DND-41 (cell line): ENCODE results near the gene LCNL1.

ENCODE experiments used
- ATAC-seq: fragments of 200-7000 bp; cut with Tn5 transposase; 3 replicates; pipeline ENCODE4 v1.9.1; 2021; ENCODE audit warnings: low read depth; ENCODE audit not compliant: insufficient read depth
- DNase-seq: peaks from one replicate; pipeline ENCODE4 v3.0.0-alpha.2; 2020
- H2AFZ ChIP-seq: 2 replicates; pipeline ENCODE4 v1.6.0; 2012; ENCODE audit warnings: low read depth, low read length
- H3K27ac ChIP-seq: 2 replicates; pipeline ENCODE4 v1.5.1; 2012; ENCODE audit warnings: low read length, inconsistent platforms
- H3K27me3 ChIP-seq: fragments of 200-600 bp; sonication (generic); 2 replicates; pipeline ENCODE4 v1.6.0; 2012; ENCODE audit warnings: low read length, mild to moderate bottlenecking, inconsistent platforms; ENCODE audit not compliant: insufficient read depth, poor library complexity
- H3K36me3 ChIP-seq: 2 replicates; pipeline ENCODE4 v1.5.1; 2012; ENCODE audit warnings: low read length, inconsistent platforms; ENCODE audit not compliant: insufficient read depth
- H3K4me1 ChIP-seq: 2 replicates; pipeline ENCODE4 v1.5.1; 2012; ENCODE audit warnings: mild to moderate bottlenecking, low read length; ENCODE audit not compliant: insufficient read depth
- H3K4me2 ChIP-seq: 2 replicates; pipeline ENCODE4 v1.6.0; 2012; ENCODE audit warnings: mild to moderate bottlenecking, moderate library complexity, low read length, inconsistent platforms; ENCODE audit not compliant: insufficient read depth
- H3K4me3 ChIP-seq, 2 experiments: fragments of 200-600 bp in 1 of 2; shearing (Covaris generic) in 1 of 2; 2 replicates each; pipeline ENCODE4 v1.5.1; 2012 to 2016; ENCODE audit warnings: inconsistent platforms in 2 of 2, low read length in 2 of 2, mild to moderate bottlenecking in 2 of 2, low read depth in 1 of 2, moderate library complexity in 1 of 2
- H3K79me2 ChIP-seq: 2 replicates; pipeline ENCODE4 v1.6.0; 2012; ENCODE audit warnings: low read length, inconsistent platforms; ENCODE audit not compliant: insufficient read depth
- H3K9ac ChIP-seq: 2 replicates; pipeline ENCODE4 v1.6.0; 2012; ENCODE audit warnings: low read depth, mild to moderate bottlenecking, inconsistent platforms, low read length, moderate library complexity
- H3K9me3 ChIP-seq: 2 replicates; pipeline ENCODE4 v1.5.1; 2012; ENCODE audit warnings: low read length, moderate library complexity, mild to moderate bottlenecking, inconsistent platforms; ENCODE audit not compliant: insufficient read depth, severe bottlenecking
- H4K20me1 ChIP-seq: 2 replicates; pipeline ENCODE4 v1.6.0; 2012; ENCODE audit warnings: low read length; ENCODE audit not compliant: insufficient read depth
- CTCF ChIP-seq: IDR thresholded peaks from 2 replicates; pipeline ENCODE4 v1.5.1; 2012; ENCODE audit warnings: borderline replicate concordance, low read length, moderate library complexity, mild to moderate bottlenecking; ENCODE audit not compliant: poor library complexity, severe bottlenecking; ENCODE audit errors: extremely low read depth
- EZH2 ChIP-seq: IDR thresholded peaks from 3 replicates; pipeline ENCODE4 v1.6.1; 2012; ENCODE audit warnings: borderline replicate concordance, low read depth, mild to moderate bottlenecking, moderate library complexity, low read length, inconsistent platforms; ENCODE audit not compliant: severe bottlenecking

The LCNL1 gene

DNA sequence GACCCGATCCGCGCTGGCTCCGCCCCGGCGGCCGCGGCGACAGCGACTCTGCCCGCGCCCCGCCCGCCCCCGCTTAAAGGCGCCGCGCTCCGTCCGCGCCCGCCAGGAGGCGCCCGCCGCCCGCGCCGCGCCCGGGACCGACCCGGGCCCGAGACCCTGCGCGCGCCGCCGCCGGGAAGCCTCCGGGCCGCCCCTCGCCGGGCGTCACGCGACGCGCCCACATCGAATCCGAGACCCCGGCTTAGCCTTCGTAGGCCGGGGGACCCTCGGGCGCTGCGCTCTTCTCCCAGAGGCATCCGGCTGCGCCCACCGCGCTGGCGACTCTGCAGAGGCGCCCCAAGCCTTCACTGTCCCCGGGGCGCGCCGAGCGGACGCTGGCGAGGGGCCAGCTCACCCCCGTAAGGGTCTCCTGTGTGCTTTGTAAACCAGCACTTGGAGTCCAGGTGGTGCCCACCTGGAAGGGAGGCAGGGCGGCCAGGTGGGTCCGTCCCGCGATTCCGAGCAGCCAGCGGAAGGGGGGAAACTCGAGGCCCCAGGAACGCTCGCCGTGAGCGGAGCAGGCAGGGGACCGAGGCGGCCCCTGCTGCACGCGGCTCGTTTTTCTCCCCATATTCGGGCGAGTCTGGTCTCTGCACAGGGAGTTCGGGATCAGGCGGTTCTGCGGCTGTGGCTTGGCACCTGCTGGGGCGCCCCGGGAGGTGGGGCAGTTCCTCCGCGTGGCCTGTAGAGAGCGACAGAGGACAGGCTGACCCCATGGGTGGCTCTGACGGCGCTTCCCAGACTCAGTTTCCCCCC lies 45.7 kb downstream of the LCNL1 start:
- peak overlapping the region; percentile 100 for H3K4me2 ChIP-seq
- peak overlapping the region; percentile 54 to 76 for H3K4me3 ChIP-seq
- DNase-seq (peak; percentile 66), ATAC-seq (peak; percentile 73)
- no peaks in the 10 kb centered on the region for H3K27me3 ChIP-seq
- peaks cover 28% of the 10 kb centered on the region for H3K4me1 ChIP-seq
- no peaks in the 10 kb centered on the region for H3K36me3 ChIP-seq
- H3K9ac ChIP-seq: peak overlapping the region; percentile 78
- H2AFZ ChIP-seq: peak overlapping the region; percentile 98
- peak; percentile 61 for TF ChIP-seq CTCF
- no peak for TF ChIP-seq EZH2
- peaks cover 8% of the 10 kb centered on the region for H4K20me1 ChIP-seq
- H3K27ac ChIP-seq: peak overlapping the region; percentile 56
- H3K79me2 ChIP-seq: no peaks in the 10 kb centered on the region
- no peaks in the 10 kb centered on the region for H3K9me3 ChIP-seq

GRCh38 chr9:137029058-137029936 lies 46.5 kb downstream of the LCNL1 start:
- peak; percentile 82 for TF ChIP-seq CTCF
- no peak for TF ChIP-seq EZH2
- Histone ChIP-seq H3K4me3 (peak overlapping the region in 1 of 2 experiments; percentile 76; a peak in 2 of 4 replicates), H4K20me1 (peaks cover 8% of the 10 kb centered on the region), H2AFZ (no peak overlapping the region), H3K27ac (no peak overlapping the region; the same call in 1 of the 2 replicates), H3K79me2 (no peaks in the 10 kb centered on the region), H3K9ac (peak overlapping the region; percentile 78; the same call in 1 of the 2 replicates), H3K9me3 (no peaks in the 10 kb centered on the region), H3K4me2 (peak overlapping the region; percentile 100), H3K4me1 (peaks cover 28% of the 10 kb centered on the region), H3K27me3 (peaks cover under 1% of the 10 kb centered on the region), H3K36me3 (no peaks in the 10 kb centered on the region)
- DNase-seq (peak; percentile 47), ATAC-seq (peak; percentile 29; the same call in 2 of the 3 replicates)

DNA sequence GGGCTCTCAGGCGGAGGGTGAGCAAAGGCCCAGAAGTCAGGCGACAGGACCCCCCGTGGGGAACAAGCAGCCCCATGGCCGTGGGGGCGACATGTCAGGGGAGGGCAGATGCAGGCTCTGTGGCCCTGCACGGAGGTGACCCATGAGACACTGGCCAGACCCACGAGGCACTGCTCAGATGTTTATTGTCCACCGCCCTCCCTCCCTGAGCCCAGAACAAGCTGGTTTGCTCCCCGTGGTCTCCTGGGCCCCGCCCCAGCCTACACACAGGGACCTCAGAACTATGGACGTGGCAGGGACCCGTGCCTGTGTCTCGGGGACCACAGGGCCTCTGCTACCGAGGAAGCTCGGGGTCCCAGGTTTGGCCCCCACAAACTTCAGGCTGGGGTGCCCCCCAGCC lies 47.2 kb downstream of the LCNL1 start:
- Histone ChIP-seq H3K4me1 (peaks cover 35% of the 10 kb centered on the region), H3K4me2 (no peak overlapping the region), H3K27ac (no peak overlapping the region), H3K36me3 (no peaks in the 10 kb centered on the region), H3K9me3 (no peaks in the 10 kb centered on the region), H3K4me3 (no peak overlapping the region), H2AFZ (no peak overlapping the region), H3K27me3 (peaks cover 7% of the 10 kb centered on the region), H4K20me1 (peaks cover 13% of the 10 kb centered on the region), H3K79me2 (no peaks in the 10 kb centered on the region), H3K9ac (no peak overlapping the region)
- no peak for DNase-seq
- TF ChIP-seq CTCF: no peak
- no peak for TF ChIP-seq EZH2
- ATAC-seq: no peak
